Activated naive CD8-positive, alpha-beta T cell treated with anti-CD3 and anti-CD28 coated beads, Interleukin-2, amount 50 U/mL, for 16 hours (primary cell): ENCODE data around the gene HTR3E.

Experiments used
- DNase-seq: peaks from one replicate; pipeline ENCODE4 v3.0.0-alpha.2; 2020; ENCODE audit warnings: low read depth, low spot score

HTR3E gene

DNA sequence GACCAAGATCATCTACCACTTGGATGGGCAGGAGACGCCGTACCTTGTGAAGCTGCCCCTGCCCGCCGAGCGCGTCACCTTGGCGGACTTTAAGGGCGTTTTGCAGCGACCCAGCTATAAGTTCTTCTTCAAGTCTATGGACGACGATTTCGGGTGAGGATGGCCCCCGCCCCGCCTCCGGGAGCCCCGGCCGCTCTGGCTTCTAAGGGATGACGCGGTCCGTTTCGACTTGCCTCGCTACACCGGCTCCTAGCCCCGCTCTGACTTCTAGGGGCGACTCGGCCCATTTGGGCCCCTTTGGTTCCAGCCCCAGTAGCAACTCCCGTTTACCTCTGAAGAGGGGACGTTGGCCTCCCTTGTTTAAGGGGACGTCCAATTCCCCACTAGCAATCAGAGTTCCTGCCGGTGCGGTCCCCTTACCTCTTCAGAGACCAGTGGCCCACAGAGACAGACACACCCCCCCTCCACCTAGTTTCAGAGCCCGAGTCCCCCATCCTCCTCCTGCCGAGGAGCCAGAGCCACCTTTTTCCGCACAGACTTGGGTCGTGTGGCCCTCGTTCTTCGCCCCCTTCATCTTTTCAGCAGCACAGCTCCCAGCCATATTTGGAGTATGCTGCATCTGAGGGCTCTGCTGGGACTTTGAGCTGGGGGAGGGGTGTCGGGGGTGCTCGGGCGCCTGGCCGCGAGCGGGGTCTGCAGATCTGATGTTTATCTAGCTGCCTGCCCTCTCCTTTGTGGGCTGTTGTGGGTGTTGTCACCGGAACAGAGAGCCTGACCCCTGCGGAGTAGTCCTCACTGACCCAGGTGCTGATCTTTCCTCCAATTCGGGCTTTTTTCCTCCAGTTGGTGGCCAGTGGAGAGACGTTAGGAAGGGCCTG, 59.0 kb downstream of the HTR3E start:
- no peak for DNase-seq

- DNase-seq = no peak
Observed at GRCh38 chr3:184156522-184156955, 59.7 kb downstream of the HTR3E start.
